HG02885 (cell line): ENCODE data around the gene TELO2.

Source experiments
- ATAC-seq: cut with Tn5 transposase; IDR thresholded peaks from one replicate; pipeline ENCODE4 v1.9.1; 2021; ENCODE audit warnings: mild to moderate bottlenecking; ENCODE audit not compliant: unreplicated experiment, poor library complexity

TELO2 gene

GRCh38 chr16:1533443-1533951 lies 40.3 kb downstream of the TELO2 start, which contains the start of gene TMEM204:
TSS of gene TMEM204 (plus strand) at chr16:1533666. CDS start at chr16:1534276, 610 bp downstream.
- ATAC-seq, result no peak

DNA sequence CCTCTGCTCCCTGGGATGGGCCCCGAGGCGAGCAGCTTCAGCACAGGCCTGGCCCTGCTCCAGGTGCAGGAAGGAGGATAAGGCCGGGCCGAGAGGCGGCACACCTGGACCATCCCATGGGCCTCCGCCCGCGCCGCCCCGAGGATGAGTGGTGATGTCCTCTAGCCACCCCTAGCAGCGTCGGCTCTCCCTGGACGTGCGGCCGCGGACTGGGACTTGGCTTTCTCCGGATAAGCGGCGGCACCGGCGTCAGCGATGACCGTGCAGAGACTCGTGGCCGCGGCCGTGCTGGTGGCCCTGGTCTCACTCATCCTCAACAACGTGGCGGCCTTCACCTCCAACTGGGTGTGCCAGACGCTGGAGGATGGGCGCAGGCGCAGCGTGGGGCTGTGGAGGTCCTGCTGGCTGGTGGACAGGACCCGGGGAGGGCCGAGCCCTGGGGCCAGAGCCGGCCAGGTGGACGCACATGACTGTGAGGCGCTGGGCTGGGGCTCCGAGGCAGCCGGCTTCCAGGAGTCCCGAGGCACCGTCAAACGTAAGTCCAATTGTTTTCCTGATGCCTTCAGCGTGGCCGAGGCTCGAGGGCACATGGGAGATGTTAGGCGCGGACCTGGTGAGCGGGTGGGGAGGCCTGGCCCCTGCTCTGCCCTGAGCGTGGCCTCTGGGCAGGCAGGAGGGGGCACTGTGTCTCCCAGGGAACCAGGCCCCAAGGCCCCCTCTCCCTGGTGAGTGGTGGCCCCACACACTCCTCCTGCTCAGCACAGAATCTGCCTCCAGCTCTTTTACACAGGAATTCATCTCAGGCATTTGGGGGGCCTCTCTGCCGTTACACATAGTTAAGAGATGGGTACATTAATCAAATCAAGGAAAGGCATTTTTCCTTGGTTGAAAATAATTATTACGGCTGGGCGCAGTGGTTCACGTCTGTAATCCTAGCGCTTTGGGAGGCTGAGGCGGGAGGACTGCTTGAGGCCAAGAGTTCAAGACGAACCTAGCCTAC lies 41.2 kb downstream of the TELO2 start:
- no peak for ATAC-seq

DNA sequence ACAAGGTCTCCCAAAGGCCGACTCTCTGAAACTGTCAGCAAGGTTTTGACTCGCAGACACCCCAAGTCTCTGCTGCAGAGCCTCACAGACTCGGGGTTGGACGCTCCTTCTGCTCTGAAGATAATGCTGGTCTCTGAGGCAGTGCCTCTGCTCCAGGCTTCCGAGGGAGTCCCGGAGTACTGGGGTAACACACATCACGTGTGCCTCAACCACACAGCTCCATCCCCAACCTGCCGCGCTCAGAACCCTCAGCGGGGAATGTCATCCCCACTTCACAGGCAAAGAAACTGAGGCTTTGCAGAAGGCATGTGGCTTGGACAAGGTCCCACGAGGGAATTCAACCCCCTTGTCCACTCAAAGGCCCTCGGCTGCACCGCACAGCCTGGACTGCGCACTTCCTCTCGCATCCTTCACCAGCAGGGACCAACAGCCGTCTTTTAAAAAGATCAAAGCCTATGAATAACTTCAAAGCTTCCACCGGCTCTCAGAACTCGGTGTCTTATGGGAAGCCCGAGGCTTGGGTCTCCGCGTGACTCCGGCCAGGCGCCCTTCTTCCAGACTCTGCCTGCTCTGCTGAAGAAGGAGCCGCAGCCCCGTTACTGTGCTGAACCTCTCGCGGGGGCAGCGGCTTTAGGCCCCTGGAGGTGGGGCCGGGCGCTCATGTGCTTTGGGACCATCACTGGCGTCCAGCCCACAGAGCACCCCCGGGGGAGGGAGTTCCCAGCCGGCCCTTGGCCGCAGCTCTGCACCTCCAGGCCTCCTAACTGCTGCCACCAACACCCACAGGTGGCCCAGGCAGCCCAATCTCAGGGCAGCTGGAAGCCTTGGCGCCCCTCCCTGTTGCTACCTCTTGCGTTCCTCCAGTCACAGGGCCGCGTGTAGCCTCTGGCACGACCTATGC lies 42.5 kb downstream of the TELO2 start:
- no peak for ATAC-seq

DNA sequence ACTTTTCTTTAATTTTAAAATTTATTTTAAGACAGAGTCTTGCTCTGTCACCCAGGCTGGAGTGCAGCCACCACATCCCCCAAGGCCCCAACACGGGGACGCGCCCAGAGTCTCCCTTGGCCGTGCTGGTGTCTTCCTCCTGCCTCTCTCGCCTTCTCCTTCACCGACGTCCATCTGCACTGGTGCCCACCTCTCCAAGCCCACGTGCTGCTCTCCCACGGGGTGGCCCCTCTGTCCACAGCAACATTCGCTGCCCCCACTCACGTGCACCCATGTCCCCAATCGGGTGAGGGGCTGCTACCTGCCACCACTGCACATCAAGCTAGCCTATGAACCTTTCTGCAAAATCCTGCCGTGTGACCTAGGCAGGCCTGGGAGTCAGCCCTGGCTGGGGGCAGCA lies 43.4 kb downstream of the TELO2 start:
- no peak for ATAC-seq

- ATAC-seq, result no peak
Observed at GRCh38 chr16:1537138-1537577, 44.0 kb downstream of the TELO2 start.

GRCh38 chr16:1537763-1538289 lies 44.7 kb downstream of the TELO2 start:
- no peak for ATAC-seq

DNA sequence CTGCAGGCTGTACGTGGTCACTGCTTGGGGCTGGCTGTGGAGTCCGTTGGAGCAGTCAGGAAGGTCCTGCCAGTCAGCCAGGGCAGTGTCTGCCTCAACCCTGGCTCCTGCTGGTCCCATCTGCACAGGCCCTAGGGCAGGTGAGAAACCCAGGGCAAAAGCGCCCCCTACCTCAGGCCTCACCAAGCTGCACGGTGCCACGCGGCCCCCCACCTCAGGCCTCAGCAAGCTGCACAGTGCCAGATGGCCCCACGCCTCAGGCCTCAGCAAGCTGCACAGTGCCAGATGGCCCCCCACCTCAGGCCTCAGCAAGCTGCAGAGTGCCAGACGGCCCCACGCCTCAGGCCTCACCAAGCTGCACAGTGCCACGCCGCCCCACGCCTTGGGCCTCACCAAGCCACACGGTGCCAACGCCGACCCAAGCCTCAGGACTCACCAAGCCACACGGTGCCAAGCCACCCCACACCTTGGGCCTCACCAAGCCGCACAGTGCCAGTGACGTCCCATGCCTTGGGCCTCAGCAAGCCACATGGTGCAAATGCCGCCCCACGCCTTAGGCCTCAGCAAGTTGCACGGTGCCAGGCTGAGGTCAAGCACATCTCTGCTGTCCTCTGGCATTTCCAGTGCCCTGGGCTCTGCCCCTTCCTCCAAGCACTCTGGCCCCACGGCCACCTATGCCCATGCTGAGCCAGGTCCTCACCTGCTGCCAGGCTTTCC lies 45.8 kb downstream of the TELO2 start:
- ATAC-seq, result no peak

DNA sequence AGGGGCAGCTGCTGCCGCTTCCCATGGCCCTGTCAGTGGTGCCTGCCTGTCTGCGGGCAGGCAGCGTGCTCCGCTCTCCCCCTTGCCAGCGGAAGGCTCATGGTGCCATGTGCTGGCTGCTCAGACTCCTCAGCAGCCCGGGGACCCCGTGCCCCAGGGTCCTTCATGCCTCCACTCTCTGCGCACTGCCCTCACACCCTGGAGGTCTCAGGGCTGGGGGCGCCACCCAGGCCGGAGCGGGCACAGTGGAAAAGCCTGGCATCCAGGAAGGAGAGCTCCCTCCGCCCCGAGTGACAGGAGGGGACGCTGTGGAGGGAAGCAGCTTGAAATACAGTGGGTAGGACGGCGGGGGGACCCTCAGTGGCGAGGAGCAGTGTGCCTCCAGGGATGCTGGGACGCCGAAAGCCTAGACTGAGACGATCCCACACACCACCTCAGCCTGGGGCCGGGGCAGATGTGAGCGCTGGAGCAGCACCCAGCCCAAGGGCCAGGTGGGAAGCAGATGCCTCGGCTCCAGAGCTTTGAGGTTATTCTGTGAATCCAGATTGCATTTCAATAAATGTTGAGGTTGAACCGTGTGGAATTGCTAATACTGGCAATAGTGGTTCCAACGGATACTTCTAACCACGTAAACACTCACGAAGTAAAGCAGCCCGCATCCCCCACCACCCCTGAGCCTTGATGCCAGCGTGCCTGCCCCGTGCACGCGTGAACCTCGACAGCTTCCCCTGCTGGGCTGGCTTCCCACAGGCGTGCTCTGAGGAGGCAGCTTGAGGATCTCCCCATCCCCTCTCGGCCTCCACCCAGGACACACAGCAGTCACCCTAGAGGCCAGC lies 46.8 kb downstream of the TELO2 start:
- no peak for ATAC-seq

GRCh38 chr16:1540556-1540855 lies 47.3 kb downstream of the TELO2 start:
- ATAC-seq, result no peak

- no peak for ATAC-seq
Observed at GRCh38 chr16:1541293-1542165, 48.4 kb downstream of the TELO2 start.

- no peak for ATAC-seq
Observed at GRCh38 chr16:1542166-1542500, 49.0 kb downstream of the TELO2 start.

DNA sequence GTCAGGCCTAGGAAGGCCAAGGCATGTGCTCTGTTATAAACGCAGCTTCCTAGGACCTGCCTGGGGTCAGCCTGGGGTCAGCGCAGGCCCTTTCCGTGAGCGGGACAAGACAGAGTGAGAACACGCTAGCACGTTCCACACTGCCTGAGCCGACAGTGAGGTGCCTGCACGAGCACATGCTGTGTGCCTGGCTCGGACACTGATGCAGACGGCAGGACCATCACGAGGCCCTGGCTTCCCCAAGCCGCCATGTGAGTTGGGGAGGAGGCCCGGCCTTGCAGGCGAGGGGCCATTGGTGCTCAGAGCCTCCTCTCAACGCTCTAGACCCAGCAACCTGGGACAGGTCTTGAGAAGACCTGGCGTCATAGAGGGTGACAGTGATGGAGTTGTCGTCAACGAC lies 49.4 kb downstream of the TELO2 start:
- no peak for ATAC-seq

GRCh38 chr16:1543085-1543896 lies 50.1 kb downstream of the TELO2 start:
- no peak for ATAC-seq

GRCh38 chr16:1545044-1546040 lies 52.2 kb downstream of the TELO2 start:
- ATAC-seq, result no peak

DNA sequence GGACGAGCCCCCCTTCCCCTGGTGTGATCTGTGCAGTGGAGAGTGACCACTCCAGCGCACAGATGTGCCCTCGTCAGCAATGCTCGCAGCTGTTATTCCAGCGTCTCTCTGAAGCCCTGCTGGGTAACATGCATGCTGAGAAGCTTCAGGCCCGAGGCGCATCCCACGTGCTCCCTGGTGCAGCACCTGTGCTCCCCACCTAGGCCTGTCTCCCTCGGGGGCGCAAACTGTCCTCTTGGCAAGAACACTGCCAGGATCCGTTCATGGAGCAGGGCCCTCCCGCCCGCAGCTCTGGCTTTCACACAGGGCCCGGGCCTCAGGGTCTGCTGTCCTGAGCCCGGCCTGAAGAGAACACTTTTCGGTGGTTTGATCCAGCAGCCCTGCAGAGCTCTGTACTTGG lies 53.3 kb downstream of the TELO2 start:
- no peak for ATAC-seq

DNA sequence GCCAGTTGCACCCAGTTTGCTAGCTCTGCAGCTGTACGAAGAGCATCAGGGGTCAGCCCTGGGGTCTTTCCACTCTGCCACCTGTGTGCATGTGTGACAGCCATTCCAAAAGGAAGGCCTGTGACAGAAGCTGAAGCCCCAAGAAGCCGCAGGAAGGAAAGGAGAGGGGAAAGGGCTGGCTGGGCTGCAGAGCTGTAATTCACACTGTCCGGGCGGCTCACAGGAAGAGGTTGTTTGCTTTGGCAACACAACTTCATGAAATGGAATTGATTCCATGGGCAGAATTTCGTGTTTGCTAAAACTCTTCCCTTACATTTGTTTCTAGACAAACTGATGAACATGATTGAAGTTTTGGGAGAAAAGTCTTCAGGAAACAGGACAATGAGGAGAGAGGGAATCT lies 55.1 kb downstream of the TELO2 start:
- no peak for ATAC-seq
